Hepatocyte (in vitro differentiated cells): ENCODE data around the gene SPRYD3. TPM values are rescaled to one million over a fixed set of nuclear protein-coding genes. Genes with fewer than 3 reads are reported as not detected.
A peak's percentile ranks its signal among the peaks of the same experiment; 100 is the strongest.

Experiments
- DNase-seq: peaks from one replicate; pipeline ENCODE4 v3.0.0-alpha.2; 2016; ENCODE audit warnings: low spot score
- H2AFZ ChIP-seq: fragments of 200-600 bp; sonication (generic); 2 replicates; pipeline ENCODE4 v1.6.0; 2016; ENCODE audit warnings: antibody characterized with exemption, mild to moderate bottlenecking
- H3K27ac ChIP-seq: fragments of 200-600 bp; sonication (generic); 2 replicates; pipeline ENCODE4 v1.5.1; 2016; ENCODE audit warnings: mild to moderate bottlenecking
- H3K27me3 ChIP-seq: fragments of 200-600 bp; sonication (generic); 2 replicates; pipeline ENCODE4 v1.6.1; 2016
- H3K36me3 ChIP-seq: fragments of 200-600 bp; sonication (generic); replicated peaks from 2 replicates; pipeline ENCODE4 v1.5.1; 2016; ENCODE audit warnings: low read depth; ENCODE audit not compliant: insufficient read depth
- H3K4me1 ChIP-seq: fragments of 200-600 bp; sonication (generic); 2 replicates; pipeline ENCODE4 v1.5.1; 2016; ENCODE audit warnings: mild to moderate bottlenecking, moderate library complexity; ENCODE audit not compliant: insufficient read depth
- H3K4me2 ChIP-seq: fragments of 200-600 bp; sonication (generic); 2 replicates; pipeline ENCODE4 v1.6.0; 2016
- H3K4me3 ChIP-seq: fragments of 200-600 bp; sonication (generic); 2 replicates; pipeline ENCODE4 v1.5.1; 2016; ENCODE audit warnings: mild to moderate bottlenecking
- H3K79me2 ChIP-seq: fragments of 200-600 bp; sonication (generic); 2 replicates; pipeline ENCODE4 v1.6.0; 2017; ENCODE audit warnings: mild to moderate bottlenecking
- H3K9me2 ChIP-seq: fragments of 200-600 bp; sonication (generic); replicated peaks from 2 replicates; pipeline ENCODE4 v1.6.0; 2017; ENCODE audit warnings: mild to moderate bottlenecking; ENCODE audit not compliant: insufficient read depth
- H3K9me3 ChIP-seq: fragments of 200-600 bp; sonication (generic); 2 replicates; pipeline ENCODE4 v1.5.1; 2016; ENCODE audit warnings: low read depth, mild to moderate bottlenecking
- H4K20me1 ChIP-seq: fragments of 200-600 bp; sonication (generic); 2 replicates; pipeline ENCODE4 v1.6.0; 2016; ENCODE audit warnings: mild to moderate bottlenecking; ENCODE audit not compliant: insufficient read depth, poor library complexity, severe bottlenecking
- CTCF ChIP-seq: fragments of 200-600 bp; sonication (generic); IDR thresholded peaks from 2 replicates; pipeline ENCODE4 v1.5.1; 2016; ENCODE audit warnings: antibody characterized with exemption, mild to moderate bottlenecking; ENCODE audit not compliant: poor library complexity
- EZH2 ChIP-seq: fragments of 200-600 bp; sonication (generic); IDR thresholded peaks from 2 replicates; pipeline ENCODE4 v1.6.1; 2016; ENCODE audit warnings: antibody characterized with exemption, mild to moderate bottlenecking, borderline replicate concordance
- EZH2phosphoT487 ChIP-seq: fragments of 200-600 bp; sonication (generic); IDR thresholded peaks from one replicate; pipeline ENCODE4 v1.6.1; 2018; ENCODE audit warnings: antibody characterized with exemption, mild to moderate bottlenecking, low read depth, moderate library complexity; ENCODE audit not compliant: unreplicated experiment, severe bottlenecking
- WGBS: methylation state at CpG from one replicate; pipeline ENCODE4 v1.1.6; 2016; ENCODE audit warnings: low lambda C conversion rate; ENCODE audit errors: missing lambda C conversion rate; 5-methylcytosine and 5-hydroxymethylcytosine counted together
- polyA plus RNA-seq: library from polyadenylated mRNA; unstranded; fragments of >200 nt; fragmentation: Nextera tagmentation; extraction: Ambion mirVana; gene quantifications from 2 replicates; pipeline ENCODE4 v1.2.1, GENCODE V29; 2016
- total RNA-seq: library from RNA; depleted of rRNA; stranded (reverse); fragments of >200 nt; gene quantifications from 2 replicates; pipeline ENCODE4 v1.2.3, GENCODE V29; 2014

The SPRYD3 gene
- total and polyA plus RNA-seq, 2 experiments from 2014 or later = 20.9 to 24.6 TPM

DNA sequence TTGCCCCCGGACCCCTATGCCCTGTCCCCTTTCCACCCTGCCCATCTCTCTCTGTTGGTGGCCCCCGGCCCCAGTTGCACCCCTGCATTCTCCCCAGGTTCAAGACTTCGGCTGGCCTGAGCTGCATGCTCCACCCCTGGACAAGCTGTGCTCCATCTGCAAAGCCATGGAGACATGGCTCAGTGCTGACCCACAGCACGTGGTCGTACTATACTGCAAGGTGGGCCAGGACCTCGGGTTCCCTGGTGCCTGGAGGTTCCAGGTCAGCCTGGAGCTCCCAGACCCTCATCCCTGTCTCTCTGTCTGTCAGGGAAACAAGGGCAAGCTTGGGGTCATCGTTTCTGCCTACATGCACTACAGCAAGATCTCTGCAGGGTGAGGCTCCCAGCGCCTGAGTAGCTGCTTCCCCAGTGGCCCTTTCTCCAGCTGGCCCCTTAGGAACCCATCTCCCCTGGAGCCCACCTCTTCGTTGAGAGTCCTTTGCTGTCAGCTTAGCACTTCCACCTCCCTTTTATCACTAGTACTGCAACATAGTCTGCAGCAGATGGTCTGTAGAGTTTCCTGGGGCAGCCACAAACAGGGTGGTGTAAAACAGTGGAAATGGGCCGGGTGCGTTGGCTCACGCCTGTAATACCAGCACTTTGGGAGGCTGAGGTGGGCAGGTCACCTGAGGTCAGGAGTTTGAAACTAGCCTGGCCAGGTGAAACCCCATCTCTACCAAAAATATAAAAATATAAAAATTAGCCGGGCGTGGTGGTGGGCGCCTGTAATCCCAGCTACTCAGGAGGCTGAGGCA, 23.5 kb downstream of the SPRYD3 start:
- Histone ChIP-seq H3K4me2 (no peak overlapping the region), H4K20me1 (no peaks in the 10 kb centered on the region), H3K9me3 (no peaks in the 10 kb centered on the region), H3K4me3 (no peak overlapping the region), H3K9me2 (no peaks in the 10 kb centered on the region), H2AFZ (no peak overlapping the region), H3K27ac (no peak overlapping the region), H3K27me3 (no peaks in the 10 kb centered on the region), H3K79me2 (peaks cover 16% of the 10 kb centered on the region), H3K4me1 (peaks cover 28% of the 10 kb centered on the region), H3K36me3 (no peaks in the 10 kb centered on the region)
- TF ChIP-seq EZH2phosphoT487 (no peak), CTCF (no peak), EZH2 (no peak)
- no peak for DNase-seq
- 88% methylated on average over 15 of the region's 15 CpGs for WGBS

DNA sequence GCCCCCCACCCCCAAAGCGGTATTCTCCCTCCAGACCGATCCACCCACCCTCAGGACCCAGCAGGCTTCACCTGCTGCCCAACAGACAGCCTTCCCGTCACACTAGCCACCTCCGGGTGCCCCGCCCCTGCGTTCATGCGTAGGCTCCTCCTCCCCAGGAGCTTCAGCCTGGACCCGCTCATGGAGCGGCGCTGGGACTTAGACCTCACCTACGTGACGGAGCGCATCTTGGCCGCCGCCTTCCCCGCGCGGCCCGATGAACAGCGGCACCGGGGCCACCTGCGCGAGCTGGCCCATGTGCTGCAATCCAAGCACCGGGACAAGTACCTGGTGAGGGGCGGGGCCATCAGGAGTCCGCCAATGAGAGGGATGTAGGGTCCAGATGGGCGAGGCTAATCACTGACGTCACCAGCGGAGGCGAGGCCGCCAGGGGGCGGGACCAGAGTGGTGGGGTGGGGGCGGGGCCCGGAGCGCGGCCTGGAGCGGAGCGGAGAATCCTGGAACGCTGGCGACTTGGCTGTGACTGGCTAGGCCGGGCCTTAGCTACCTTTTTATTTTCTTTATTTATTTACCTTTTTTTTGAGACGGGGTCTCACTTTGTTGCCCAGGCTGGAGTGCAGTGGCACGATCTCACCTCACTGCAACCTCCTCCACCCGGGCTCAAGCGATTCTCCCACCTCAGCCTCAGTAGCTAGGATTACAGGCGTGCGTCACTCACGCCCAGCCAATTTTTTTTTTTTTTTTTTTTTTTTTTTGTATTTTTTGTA, 24.9 kb downstream of the SPRYD3 start:
- WGBS = 11% methylated on average over 34 of the region's 48 CpGs
- Histone ChIP-seq H3K27me3 (no peaks in the 10 kb centered on the region), H2AFZ (peak overlapping the region; percentile 17), H3K36me3 (no peaks in the 10 kb centered on the region), H3K4me1 (peaks cover 41% of the 10 kb centered on the region), H3K4me3 (peak overlapping the region; percentile 35), H3K9me3 (no peaks in the 10 kb centered on the region), H4K20me1 (no peaks in the 10 kb centered on the region), H3K9me2 (no peaks in the 10 kb centered on the region), H3K27ac (peak overlapping the region; percentile 99), H3K79me2 (peaks cover 29% of the 10 kb centered on the region), H3K4me2 (peak overlapping the region; percentile 83)
- TF ChIP-seq EZH2phosphoT487 (no peak), CTCF (no peak), EZH2 (no peak)
- DNase-seq = peak; percentile 98

DNA sequence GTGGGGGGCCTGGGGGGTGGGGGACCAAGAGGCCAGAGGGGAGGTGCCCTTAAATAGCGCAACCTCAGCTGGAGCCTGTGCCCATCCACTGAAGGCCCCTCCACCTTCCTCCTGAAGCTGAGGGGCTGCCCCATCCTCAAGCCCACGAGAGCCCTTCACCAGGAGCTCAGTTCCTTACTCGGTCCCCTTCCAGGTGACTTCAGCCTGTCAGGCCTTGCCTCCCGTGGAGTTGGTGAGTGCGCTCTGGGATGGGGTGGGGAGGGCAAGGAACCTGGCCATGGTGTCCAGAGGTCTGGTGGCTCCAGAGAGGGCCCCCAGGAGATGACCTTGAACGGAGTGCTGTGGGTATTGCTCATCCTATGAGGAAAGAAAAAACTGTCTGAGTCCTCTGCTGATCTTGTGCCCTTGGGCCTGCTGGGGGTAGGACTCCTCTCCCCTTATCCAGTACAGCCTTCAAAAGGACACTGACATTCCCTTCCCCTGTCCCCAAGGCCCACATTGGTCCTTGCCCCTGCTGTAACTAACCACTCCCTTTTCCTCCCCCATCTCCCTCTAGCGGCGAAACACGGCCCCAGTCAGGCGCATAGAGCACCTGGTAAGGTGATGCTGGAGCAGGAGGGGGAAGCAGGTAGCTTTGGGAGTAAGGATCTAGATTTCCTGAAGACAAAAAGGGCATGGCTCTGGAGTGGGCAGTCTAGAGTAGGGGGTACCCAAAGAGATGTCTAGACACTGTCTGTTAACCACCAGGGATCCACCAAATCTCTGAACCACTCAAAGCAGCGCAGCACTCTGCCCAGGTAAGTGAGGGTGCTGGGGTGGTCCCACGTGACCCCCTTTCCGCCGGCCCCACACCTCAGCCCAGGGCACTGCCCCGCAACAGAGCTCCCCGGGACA, 25.7 kb downstream of the SPRYD3 start:
- Histone ChIP-seq H3K9me3 (no peaks in the 10 kb centered on the region), H3K9me2 (no peaks in the 10 kb centered on the region), H3K4me1 (peaks cover 49% of the 10 kb centered on the region), H3K27ac (peak overlapping the region; percentile 99), H3K4me2 (peak overlapping the region; percentile 83), H2AFZ (no peak overlapping the region), H3K27me3 (no peaks in the 10 kb centered on the region), H3K79me2 (peaks cover 30% of the 10 kb centered on the region), H4K20me1 (no peaks in the 10 kb centered on the region), H3K4me3 (peak overlapping the region; percentile 35), H3K36me3 (no peaks in the 10 kb centered on the region)
- DNase-seq = peak; percentile 86
- 54% methylated on average over 11 of the region's 16 CpGs for WGBS
- no peak for TF ChIP-seq EZH2
- peak; percentile 62 for TF ChIP-seq CTCF
